Measurements from ENCODE around the gene DLGAP1. TPM values are rescaled to one million over a fixed set of nuclear protein-coding genes. Genes with fewer than 3 reads are reported as not detected.

The DLGAP1 gene
- total and polyA plus RNA-seq, 2 of the 8 experiments (the other 6 are each of a cell fraction or from before 2014, with no cell fraction given): 11.8 to 16.9 TPM

GRCh38 chr18:4403836-4404235, 51.3 kb downstream of the DLGAP1 start (continued):
- TF ChIP-seq CHD7 (IDR thresholded peaks at IDR 0.05; ENCODE audit: insufficient replicate concordance, low read length): no peak
- TF ChIP-seq EZH2 (IDR thresholded peaks at IDR 0.05; ENCODE audit: low read depth, low read length, severe bottlenecking): no peak
- no peak for TF ChIP-seq NANOG (IDR thresholded peaks at IDR 0.05; ENCODE audit: insufficient read depth, low read depth, low read length, poor library complexity, severe bottlenecking)
- no peak for TF ChIP-seq YY1 (IDR thresholded peaks at IDR 0.05; ENCODE audit: low read depth, low read length)
- TF ChIP-seq NRF1 (IDR thresholded peaks at IDR 0.05; ENCODE audit: low read depth, low read length): no peak
- TF ChIP-seq KDM4A (IDR thresholded peaks at IDR 0.05; ENCODE audit: low read depth, low read length, severe bottlenecking): no peak
- TF ChIP-seq HDAC6 (IDR thresholded peaks at IDR 0.05; ENCODE audit: low read depth, low read length): no peak
- TF ChIP-seq EP300 (IDR thresholded peaks at IDR 0.05; ENCODE audit: borderline replicate concordance in 1 of 2, low read depth in 2 of 2, low read length in 2 of 2): no peak
- no peak for TF ChIP-seq TAF7 (optimal IDR thresholded peaks at IDR 0.05; ENCODE audit: borderline replicate concordance, low read depth, low read length)
- no peak for TF ChIP-seq RFX5 (IDR thresholded peaks at IDR 0.05; ENCODE audit: borderline replicate concordance, low read depth, low read length)
- TF ChIP-seq CTBP2 (IDR thresholded peaks at IDR 0.05; ENCODE audit: borderline replicate concordance, insufficient read depth, insufficient read length, low read length): no peak
